Duodenal mucosa (tissue), 2 donors: ENCODE measurements around the gene MKRN2.
"Not testable (repeated sequence)": the region's sequence is repeated elsewhere in the genome, so short reads cannot be mapped to it uniquely, and the experiment has no call there.

ENCODE experiments used
- H3K27ac ChIP-seq: one replicate; pipeline ENCODE4 v1.7.0; 2013; ENCODE audit warnings: low read depth, low read length
- H3K27me3 ChIP-seq, 2 donors: one replicate each; pipeline ENCODE4 v1.7.0; 2013; ENCODE audit warnings: low read length in 2 of 2, control low read depth in 1 of 2; ENCODE audit not compliant: insufficient read depth in 2 of 2, control insufficient read depth in 1 of 2
- H3K36me3 ChIP-seq, 2 donors: one replicate each; pipeline ENCODE4 v1.7.0; 2013; ENCODE audit warnings: low read length in 2 of 2, control low read depth in 1 of 2; ENCODE audit not compliant: insufficient read depth in 2 of 2, control insufficient read depth in 1 of 2
- H3K4me1 ChIP-seq, 2 donors: one replicate each; pipeline ENCODE4 v1.7.0; 2013; ENCODE audit warnings: low read length in 2 of 2, control low read depth in 1 of 2; ENCODE audit not compliant: insufficient read depth in 2 of 2, control insufficient read depth in 1 of 2
- H3K4me3 ChIP-seq, 2 donors: one replicate each; pipeline ENCODE4 v1.7.0; 2013; ENCODE audit warnings: low read length in 2 of 2, low read depth in 1 of 2
- H3K9ac ChIP-seq, 2 donors: one replicate each; pipeline ENCODE4 v1.7.0; 2013; ENCODE audit warnings: low read length in 2 of 2, low read depth in 1 of 2
- H3K9me3 ChIP-seq, 2 donors: one replicate each; pipeline ENCODE4 v1.7.0; 2013; ENCODE audit warnings: low read length in 2 of 2, control low read depth in 1 of 2; ENCODE audit not compliant: control insufficient read depth in 1 of 2

Gene MKRN2

DNA sequence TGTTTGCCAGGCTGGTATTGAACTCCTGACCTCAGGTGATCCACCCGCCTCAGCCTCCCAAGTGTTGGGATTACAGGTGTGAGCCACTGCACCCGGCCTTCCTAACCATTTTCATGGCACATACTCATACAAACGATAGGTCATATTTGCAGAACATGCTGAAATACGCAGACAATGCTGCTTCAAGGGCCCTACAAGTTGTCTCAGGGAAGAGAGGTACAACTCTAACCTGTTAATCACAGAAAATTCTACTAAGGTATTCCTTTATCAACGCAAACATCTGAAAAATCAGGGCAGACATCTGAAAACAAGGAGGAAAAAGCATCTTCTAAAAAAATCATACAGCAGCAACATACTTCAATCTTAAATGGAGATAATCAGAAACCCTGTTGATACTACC is 67.2 kb downstream of the MKRN2 start:
- Histone ChIP-seq H3K4me1 (peaks cover 29 to 31% of the 10 kb centered on the region in 2 donors), H3K27me3 (no peaks in the 10 kb centered on the region), H3K4me3 (no peak overlapping the region), H3K27ac (peak overlapping the region; percentile 25), H3K9ac (no peak overlapping the region), H3K9me3 (no peaks in the 10 kb centered on the region), H3K36me3 (no peaks in the 10 kb centered on the region)

GRCh38 chr3:12624964-12625363 is 68.1 kb downstream of the MKRN2 start:
- H3K36me3 ChIP-seq, H3K27me3 ChIP-seq, H3K9ac ChIP-seq, H3K4me3 ChIP-seq, H3K9me3 ChIP-seq, H3K27ac ChIP-seq: not testable (repeated sequence)
- H3K4me1 ChIP-seq, result peaks cover 36 to 38% of the 10 kb centered on the region in 2 donors

DNA sequence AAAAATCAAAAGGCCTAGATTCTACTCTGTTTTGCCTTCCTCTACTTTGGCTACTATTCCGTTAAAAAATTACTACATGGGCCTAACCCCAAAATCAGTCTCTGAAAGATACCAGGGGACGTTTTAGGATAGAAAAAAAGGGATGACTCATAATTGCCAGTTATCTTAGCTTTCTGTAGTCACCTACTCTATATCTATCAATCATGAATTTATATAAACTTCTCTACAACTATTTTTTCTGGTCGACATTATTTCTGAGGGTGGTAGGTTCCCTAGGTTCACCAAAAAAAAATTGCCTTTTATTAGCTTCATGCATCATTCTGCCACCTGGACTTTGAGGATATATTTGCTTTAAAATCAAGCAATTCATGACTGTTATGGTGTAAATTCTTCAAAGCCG is 70.5 kb downstream of the MKRN2 start:
- Histone ChIP-seq H3K4me3 (no peak overlapping the region), H3K27me3 (no peaks in the 10 kb centered on the region), H3K9me3 (no peaks in the 10 kb centered on the region), H3K4me1 (peaks cover 29 to 30% of the 10 kb centered on the region in 2 donors), H3K27ac (no peak overlapping the region), H3K36me3 (no peaks in the 10 kb centered on the region), H3K9ac (no peak overlapping the region)

- no peaks in the 10 kb centered on the region for H3K36me3 ChIP-seq
- H3K9ac ChIP-seq, result no peak overlapping the region
- no peak overlapping the region for H3K4me3 ChIP-seq
- H3K27ac ChIP-seq, result no peak overlapping the region
- peaks cover 26 to 27% of the 10 kb centered on the region in 2 donors for H3K4me1 ChIP-seq
- H3K9me3 ChIP-seq, result no peaks in the 10 kb centered on the region
- no peaks in the 10 kb centered on the region for H3K27me3 ChIP-seq
Observed at GRCh38 chr3:12628813-12629212, 71.9 kb downstream of the MKRN2 start.

DNA sequence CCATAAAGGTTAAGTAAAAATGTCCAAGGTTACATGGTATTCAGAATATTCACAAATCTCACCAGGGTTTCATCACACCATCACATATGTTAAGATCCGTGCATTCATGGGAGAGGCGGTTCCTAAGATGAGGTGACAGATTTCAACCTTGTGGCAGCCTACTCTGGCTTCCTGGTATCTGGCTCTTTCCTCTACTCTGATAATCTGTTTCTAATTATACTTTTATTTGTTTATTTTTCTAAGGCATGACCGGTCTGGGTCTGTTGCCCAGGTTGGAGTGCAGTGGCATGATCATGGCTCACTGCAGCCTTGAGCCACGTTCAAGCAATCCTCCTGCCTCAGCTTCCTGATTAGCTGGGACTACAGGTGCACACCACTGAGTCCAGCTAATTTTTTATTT is 72.7 kb downstream of the MKRN2 start:
- H3K27ac ChIP-seq, result no peak overlapping the region
- no peak overlapping the region for H3K9ac ChIP-seq
- no peak overlapping the region for H3K4me3 ChIP-seq
- H3K4me1 ChIP-seq, result peaks cover 26 to 27% of the 10 kb centered on the region in 2 donors
- H3K36me3 ChIP-seq, result peaks cover 0 to 2% of the 10 kb centered on the region in 2 donors
- no peaks in the 10 kb centered on the region for H3K27me3 ChIP-seq
- H3K9me3 ChIP-seq, result no peaks in the 10 kb centered on the region

DNA sequence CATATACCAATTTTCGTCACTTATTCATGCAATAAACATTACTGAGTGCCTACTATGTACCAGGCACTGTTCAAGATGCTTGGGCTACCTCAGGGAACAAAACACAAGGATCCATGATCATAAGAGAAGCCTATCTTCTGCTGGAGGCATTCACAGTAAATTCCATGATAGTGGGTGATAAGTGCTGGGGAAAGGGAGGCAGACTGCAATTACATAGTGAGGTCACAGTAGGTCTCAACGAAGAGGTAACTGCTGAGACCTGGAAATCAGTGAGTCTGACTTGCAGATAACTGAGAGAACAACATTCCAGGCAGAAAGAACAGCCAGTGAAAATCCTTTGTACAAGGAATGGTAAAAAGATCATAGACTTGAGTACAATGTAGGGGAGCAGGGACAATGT is 73.4 kb downstream of the MKRN2 start:
- Histone ChIP-seq H3K27ac (no peak overlapping the region), H3K9me3 (no peaks in the 10 kb centered on the region), H3K4me3 (no peak overlapping the region), H3K27me3 (no peaks in the 10 kb centered on the region), H3K36me3 (peaks cover 0 to 3% of the 10 kb centered on the region in 2 donors), H3K4me1 (peaks cover 24 to 26% of the 10 kb centered on the region in 2 donors), H3K9ac (no peak overlapping the region)

GRCh38 chr3:12630843-12631242 is 74.0 kb downstream of the MKRN2 start:
- H3K36me3 ChIP-seq, H3K9ac ChIP-seq, H3K9me3 ChIP-seq, H3K27me3 ChIP-seq, H3K27ac ChIP-seq, H3K4me3 ChIP-seq: not testable (repeated sequence)
- peaks cover 19 to 20% of the 10 kb centered on the region in 2 donors for H3K4me1 ChIP-seq

GRCh38 chr3:12632523-12632922 is 75.6 kb downstream of the MKRN2 start:
- Histone ChIP-seq H3K36me3 (peaks cover 0 to 3% of the 10 kb centered on the region in 2 donors), H3K27me3 (no peaks in the 10 kb centered on the region), H3K4me1 (peaks cover 12 to 16% of the 10 kb centered on the region in 2 donors), H3K9me3 (no peaks in the 10 kb centered on the region), H3K9ac (no peak overlapping the region), H3K4me3 (no peak overlapping the region), H3K27ac (no peak overlapping the region)

- Histone ChIP-seq H3K36me3 (peaks cover 0 to 3% of the 10 kb centered on the region in 2 donors), H3K9ac (no peak overlapping the region), H3K27me3 (no peaks in the 10 kb centered on the region), H3K4me1 (peaks cover 8 to 19% of the 10 kb centered on the region in 2 donors), H3K4me3 (no peak overlapping the region), H3K9me3 (no peaks in the 10 kb centered on the region), H3K27ac (no peak overlapping the region)
Observed at GRCh38 chr3:12633108-12633507, 76.2 kb downstream of the MKRN2 start.
